GM18508 (cell line): ENCODE data around the gene CCDC13.
A peak's percentile ranks its signal among the peaks of the same experiment; 100 is the strongest.

Experiments used
- ATAC-seq: cut with Tn5 transposase; IDR thresholded peaks from one replicate; pipeline ENCODE4 v1.9.1; 2021; ENCODE audit warnings: moderate number of reproducible peaks; ENCODE audit not compliant: insufficient read depth, unreplicated experiment

CCDC13 gene

GRCh38 chr3:42801048-42801620 is 28.1 kb upstream of the CCDC13 start:
- ATAC-seq, result no peak

- ATAC-seq, result no peak
These were observed 27.2 kb upstream of the CCDC13 start for GRCh38 chr3:42800251-42800650.

- ATAC-seq, result no peak
These were observed 26.3 kb upstream of the CCDC13 start for GRCh38 chr3:42799376-42799775.

GRCh38 chr3:42796332-42796885 is 23.4 kb upstream of the CCDC13 start:
- ATAC-seq, result no peak

GRCh38 chr3:42795621-42796181 is 22.6 kb upstream of the CCDC13 start:
- ATAC-seq, result no peak

GRCh38 chr3:42790714-42791229 is 17.7 kb upstream of the CCDC13 start:
- ATAC-seq, result no peak

- no peak for ATAC-seq
These were observed 13.6 kb upstream of the CCDC13 start for GRCh38 chr3:42786631-42787030.

GRCh38 chr3:42786212-42786611 is 13.2 kb upstream of the CCDC13 start:
- ATAC-seq, result no peak

- no peak for ATAC-seq
These were observed 8.0 kb upstream of the CCDC13 start for GRCh38 chr3:42780892-42781700.

- no peak for ATAC-seq
These were observed 7.3 kb upstream of the CCDC13 start for GRCh38 chr3:42780398-42780797.

GRCh38 chr3:42778644-42779043 is 5.6 kb upstream of the CCDC13 start:
- no peak for ATAC-seq

- ATAC-seq, result peak; percentile 13
These were observed 327 bp upstream of the CCDC13 start for GRCh38 chr3:42773409-42773751.

- no peak for ATAC-seq
These were observed 1.8 kb downstream of the CCDC13 start for GRCh38 chr3:42771271-42771670.

GRCh38 chr3:42769477-42770131 is 3.4 kb downstream of the CCDC13 start:
- ATAC-seq, result no peak

GRCh38 chr3:42764561-42765295 is 8.3 kb downstream of the CCDC13 start:
- ATAC-seq, result no peak

- ATAC-seq, result no peak
These were observed 8.9 kb downstream of the CCDC13 start for GRCh38 chr3:42764115-42764514.

GRCh38 chr3:42763021-42763420 is 10.0 kb downstream of the CCDC13 start:
- no peak for ATAC-seq

- ATAC-seq, result no peak
These were observed 10.9 kb downstream of the CCDC13 start for GRCh38 chr3:42762046-42762724.

GRCh38 chr3:42758126-42758525 is 14.9 kb downstream of the CCDC13 start:
- ATAC-seq, result no peak
